Measurements from ENCODE around the gene SPTY2D1. TPM values are rescaled to one million over a fixed set of nuclear protein-coding genes. Genes with fewer than 3 reads are reported as not detected.
A peak's percentile ranks its signal among the peaks of the same experiment; 100 is the strongest.
"Not testable (repeated sequence)": the region's sequence is repeated elsewhere in the genome, so short reads cannot be mapped to it uniquely, and the experiment has no call there.

SPTY2D1 gene, protein sequence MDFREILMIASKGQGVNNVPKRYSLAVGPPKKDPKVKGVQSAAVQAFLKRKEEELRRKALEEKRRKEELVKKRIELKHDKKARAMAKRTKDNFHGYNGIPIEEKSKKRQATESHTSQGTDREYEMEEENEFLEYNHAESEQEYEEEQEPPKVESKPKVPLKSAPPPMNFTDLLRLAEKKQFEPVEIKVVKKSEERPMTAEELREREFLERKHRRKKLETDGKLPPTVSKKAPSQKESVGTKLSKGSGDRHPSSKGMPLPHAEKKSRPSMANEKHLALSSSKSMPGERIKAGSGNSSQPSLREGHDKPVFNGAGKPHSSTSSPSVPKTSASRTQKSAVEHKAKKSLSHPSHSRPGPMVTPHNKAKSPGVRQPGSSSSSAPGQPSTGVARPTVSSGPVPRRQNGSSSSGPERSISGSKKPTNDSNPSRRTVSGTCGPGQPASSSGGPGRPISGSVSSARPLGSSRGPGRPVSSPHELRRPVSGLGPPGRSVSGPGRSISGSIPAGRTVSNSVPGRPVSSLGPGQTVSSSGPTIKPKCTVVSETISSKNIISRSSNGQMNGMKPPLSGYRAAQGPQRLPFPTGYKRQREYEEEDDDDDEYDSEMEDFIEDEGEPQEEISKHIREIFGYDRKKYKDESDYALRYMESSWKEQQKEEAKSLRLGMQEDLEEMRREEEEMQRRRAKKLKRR
- polyA plus RNA-seq (ENCODE audit: insufficient read length): 12.9 TPM

DNA sequence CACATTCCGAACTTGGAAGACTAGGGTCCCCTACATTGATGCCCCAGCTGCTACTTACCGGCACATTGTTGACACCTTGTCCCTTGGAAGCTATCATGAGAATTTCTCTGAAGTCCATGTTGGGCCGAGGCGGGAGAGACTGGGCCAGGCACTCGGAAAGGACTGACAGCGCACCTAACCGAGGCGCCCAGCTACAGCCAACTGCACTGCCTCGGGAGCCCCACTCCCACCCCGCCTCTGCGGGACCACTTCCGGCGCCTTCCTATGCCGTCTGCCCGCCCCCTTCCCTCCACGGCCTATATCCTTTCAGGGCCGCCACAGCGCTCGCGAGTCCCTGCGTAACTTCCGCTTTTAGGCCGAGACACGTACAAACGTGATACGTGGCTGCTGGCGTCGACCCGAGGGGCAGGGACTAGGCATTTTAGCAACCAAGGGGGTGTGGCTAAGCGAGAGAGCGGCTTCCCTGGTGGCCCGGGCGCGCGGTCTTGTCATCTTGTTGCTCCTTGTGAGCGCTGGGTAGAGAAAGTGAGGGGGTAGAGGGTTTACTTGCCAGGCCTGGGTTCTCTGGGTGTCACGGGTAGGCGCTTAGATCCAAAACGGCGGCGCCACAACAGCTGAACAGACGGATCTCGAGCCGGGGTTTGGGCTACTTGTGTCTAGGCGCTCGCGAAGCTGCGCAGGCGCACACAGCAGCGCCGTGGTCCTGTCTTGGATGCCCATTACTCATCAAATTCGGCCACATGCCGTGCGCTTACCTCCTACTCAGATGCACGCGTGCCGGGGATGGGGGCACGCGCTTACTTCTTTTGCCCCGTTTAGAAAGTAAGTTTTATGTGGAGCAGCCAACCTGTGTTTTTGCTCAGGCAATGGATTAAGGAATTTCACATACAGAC, at the start of gene SPTY2D1:
Gene SPTY2D1, minus strand, starts transcription at position 203 of the 893 bp plus-strand sequence. Its CDS starts 85 bp downstream, at position 118.
- peak; percentile 100 for DNase-seq

DNA sequence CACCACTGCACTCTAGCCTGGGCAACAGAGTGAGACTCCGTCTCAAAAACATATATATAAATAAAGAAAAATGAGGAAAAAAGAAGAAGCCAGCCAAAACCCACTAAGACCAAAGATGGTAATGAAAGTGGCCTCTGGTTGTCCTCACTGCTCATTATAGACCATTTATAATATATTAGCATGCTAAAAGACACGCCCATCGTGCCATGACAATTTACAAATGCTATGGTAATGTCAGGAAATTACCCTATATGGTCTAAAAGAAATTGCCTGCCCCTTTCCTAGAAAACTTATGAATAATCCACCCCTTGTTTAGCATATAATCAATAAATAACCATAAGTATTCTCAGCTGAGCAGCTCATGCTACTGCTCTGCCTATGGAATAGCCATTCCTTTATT, 48.3 kb upstream of the SPTY2D1 start:
- DNase-seq: no peak

DNA sequence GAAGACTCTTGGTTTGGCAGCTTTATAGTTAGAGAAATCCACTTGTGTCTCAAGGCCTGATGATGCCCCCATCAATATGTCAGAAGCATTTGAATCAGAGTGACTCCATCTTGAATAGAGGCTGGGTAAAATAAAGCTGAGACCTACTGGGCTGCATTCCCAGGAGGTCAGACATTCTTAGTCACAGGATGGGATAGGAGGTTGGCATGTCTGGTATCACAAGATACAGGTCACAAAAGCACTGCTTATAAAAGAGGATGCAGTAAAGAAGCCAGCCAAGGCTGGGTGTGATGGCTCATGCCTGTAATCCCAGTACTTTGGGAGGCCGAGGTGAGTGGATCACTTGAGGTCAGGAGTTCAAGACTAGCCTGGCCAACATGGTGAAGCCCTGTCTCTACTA, 47.8 kb upstream of the SPTY2D1 start:
- not testable (repeated sequence) for DNase-seq

DNA sequence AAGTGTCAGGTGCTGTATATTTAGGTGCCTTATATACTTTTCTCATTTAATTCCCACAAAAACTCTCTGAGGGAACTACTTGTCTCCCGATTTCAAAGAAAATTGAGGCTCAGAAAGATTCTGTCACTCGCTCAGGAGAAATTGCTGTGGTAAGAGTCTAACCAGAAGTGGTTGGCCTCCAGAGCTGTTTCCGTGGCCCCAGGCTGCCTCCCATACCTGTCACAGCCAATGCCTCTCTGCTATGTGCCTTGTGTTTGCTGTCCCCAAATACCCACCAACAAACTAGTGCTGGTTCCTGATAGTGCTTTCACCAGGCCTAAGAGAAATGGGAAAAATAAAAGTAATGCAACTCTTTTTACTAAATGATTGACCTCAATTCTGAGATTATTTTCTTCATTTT, 43.4 kb upstream of the SPTY2D1 start:
- DNase-seq: no peak

DNA sequence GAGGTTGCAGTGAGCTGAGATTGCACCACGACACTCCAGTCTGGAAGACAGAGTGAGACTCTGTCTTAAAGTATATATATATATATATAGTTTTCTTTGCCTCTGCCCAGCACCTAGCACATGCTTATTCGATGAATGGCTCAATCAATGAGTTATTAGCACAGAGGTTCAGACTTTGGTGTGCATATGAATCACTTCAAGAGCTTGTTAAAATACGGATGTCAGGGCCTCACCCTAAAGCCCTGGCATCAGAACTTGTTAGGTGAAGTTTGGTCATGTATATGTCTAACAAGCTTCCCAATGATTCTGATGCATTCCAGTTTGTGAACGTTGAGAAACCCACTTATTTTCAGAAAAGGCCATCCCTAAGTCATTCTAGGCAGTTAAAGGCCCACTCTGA, 42.7 kb upstream of the SPTY2D1 start:
- no peak for DNase-seq

DNA sequence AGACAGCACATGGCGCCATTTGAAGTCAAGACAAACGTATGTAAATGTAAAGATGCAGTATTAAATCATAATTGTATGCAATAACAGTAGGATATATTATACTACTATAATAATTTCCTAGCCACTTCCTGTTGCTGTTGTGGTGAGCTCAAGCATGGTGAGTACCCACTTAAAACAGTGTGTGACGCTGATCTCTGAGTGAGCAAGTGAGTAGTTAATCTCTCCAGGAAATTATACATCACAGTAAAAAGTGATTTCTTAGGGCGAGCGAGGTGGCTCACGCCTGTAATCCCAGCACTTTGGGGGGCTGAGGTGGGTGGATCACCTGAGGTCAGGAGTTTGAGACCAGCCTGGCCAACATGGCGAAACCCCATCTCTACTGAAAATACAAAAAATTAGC, 38.1 kb upstream of the SPTY2D1 start:
- not testable (repeated sequence) for DNase-seq

DNA sequence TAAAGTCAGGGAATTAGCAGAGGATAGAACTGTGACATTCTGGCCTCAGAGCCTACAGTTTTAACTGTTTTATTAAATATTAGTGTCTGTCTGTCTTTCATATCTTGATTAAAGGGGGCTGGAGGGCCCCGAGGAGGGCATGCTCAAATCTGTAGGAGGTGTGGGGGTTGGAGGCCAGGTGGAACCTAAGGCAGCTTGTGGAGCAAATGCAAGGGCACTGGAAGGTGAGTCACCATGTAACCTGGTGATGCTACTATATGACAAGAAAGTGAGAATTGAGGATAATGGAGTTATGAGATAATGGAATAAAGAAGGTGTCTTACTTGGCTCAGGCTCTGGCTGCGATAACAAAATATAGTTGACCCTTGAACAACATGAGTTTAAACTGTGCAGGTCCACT, 37.1 kb upstream of the SPTY2D1 start:
- DNase-seq: no peak

DNA sequence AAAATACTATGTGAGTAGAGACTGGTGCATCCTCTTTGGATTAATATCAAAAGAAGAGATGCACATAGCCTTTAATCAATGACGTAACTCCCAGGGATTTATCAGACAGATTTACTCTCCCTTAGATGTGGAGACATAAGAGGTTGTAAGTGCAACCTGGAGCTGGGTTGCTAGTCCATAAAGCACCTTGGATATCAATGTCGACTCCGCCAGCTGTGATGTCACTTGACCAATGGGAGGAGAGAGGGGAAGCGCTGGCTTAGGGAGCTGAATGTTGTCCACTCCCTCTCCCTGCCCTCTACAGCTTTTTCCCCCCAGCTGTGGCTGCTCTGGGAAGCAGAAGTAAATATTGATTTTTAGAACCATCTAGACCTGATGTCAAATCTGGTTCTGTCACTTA, 35.6 kb upstream of the SPTY2D1 start:
- DNase-seq: no peak

DNA sequence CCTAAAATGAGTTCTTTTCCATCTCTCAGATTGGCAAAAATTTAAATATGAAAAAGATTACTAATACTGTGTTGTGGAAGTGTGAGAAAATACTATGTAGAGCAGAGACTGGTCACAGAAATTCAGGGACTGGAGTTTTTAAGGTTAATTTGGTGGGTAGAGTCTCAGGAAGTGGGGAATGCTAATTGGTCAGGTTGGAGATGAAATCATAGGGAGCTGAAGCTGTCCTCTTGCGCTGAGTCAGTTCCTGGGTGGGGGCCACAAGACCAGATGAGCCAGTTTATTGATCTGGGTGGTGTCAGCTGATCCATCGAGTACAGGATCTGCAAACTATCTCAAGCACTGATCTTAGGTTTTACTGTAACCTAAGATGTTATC, 35.1 kb upstream of the SPTY2D1 start:
- no peak for DNase-seq

DNA sequence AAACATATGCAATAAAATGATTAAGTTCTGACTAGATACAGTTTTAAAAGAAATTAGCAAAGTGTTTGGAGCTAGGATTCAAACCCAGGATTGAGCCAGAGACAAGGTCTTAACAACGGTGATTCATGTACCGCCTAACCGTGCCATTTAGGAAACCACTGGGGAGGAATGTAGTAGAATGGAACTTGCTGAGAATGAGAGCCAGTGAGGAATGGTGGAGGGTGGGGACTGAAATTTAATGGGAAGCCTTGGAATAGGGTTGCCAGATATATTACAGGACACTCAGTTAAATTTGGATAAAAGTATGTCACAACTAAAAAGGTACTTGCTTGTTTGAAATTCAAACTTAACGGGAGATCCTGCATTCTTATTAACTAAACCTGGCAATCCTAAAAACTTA, 34.0 kb upstream of the SPTY2D1 start:
- DNase-seq: no peak

DNA sequence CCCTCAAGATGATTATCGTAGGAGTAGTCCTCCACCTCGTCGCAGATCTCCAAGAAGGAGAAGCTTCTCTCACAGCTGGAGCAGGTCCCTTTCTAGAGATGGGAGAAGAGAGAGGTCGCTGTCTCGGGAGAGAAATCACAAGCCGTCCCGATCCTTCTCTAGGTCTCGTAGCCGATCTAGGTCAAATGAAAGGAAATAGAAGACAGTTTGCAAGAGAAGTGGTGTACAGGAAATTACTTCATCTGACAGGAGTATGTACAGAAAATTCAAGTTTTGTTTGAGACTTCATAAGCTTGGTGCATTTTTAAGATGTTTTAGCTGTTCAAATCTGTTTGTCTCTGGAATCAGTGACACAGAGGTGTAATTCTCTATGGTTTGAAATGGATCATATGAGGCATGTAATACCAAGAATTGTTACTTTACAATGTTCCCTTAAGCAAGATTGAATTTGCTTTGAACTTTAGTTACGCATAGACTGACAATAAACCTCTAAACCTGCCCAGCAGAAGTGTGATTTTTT, 31.3 kb upstream of the SPTY2D1 start:
- DNase-seq: not testable (repeated sequence)

DNA sequence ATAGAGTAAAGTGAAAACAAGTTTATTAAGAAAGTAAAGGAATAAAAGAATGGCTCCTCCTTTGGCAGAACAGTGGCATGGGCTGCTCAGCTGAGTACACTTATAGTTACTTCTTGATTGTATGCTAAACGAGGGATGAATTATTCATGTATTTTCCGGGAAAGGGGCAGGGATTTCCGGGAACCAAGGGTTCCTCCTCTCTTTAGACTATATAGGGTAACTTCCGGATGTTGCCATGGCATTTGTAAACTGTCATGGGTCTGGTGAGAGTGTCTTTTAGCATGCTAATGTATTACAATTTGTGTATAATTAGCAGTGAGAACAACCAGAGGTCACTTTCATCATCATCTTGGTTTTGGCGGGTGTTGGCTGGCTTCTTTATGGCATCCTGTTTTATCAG, 23.5 kb upstream of the SPTY2D1 start:
- DNase-seq: no peak

DNA sequence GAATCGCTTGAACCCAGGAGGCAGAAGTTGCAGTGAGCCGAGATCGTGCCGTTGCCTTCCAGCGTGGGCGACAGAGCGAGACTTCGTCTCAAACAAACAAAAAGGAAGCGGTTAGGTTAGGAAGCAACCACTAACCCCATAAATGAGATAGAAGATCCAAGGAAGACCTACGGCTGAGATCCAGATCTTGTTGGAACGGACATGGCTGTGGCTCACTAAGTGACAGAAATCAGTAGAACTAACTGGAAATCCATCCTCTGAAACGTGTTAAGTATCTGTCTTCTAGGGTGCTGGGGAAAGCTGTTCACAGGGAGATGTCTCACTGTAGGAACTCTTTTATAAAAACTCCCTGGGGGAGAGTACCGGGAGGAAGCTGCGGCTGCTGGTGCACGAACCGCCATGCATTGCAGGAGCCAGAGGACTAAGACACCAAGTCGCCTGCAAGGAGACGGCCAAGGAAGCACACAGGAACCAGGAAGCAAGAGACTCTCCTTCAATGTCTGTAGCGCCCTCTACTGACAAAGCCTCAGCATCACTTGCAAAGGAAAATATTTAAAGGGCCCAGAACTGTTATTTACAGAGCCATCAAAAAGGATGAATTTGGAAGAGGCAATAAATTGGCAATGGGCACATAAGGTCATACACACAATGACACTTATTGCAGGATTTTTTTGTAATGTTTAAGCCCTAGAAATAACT, 16.9 kb upstream of the SPTY2D1 start:
- DNase-seq: no peak

DNA sequence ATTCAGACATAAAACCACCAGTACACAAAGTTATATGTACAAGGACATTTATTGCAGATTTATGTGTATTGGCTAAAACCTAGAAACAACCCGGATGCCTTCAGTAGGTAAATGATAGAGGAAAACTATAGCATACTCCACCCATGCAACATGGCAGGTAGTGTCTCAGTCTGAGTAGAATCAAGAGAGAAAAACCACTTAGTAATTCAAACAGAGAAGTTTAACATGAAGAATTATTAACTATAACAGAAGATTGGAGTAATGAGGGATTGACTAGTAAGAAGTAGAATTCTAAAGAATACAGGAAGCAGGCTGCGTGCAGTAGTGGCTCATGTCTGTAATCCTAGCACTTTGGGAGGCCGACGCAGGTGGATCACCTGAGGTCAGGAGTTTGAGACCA, 16.2 kb upstream of the SPTY2D1 start:
- DNase-seq: no peak

DNA sequence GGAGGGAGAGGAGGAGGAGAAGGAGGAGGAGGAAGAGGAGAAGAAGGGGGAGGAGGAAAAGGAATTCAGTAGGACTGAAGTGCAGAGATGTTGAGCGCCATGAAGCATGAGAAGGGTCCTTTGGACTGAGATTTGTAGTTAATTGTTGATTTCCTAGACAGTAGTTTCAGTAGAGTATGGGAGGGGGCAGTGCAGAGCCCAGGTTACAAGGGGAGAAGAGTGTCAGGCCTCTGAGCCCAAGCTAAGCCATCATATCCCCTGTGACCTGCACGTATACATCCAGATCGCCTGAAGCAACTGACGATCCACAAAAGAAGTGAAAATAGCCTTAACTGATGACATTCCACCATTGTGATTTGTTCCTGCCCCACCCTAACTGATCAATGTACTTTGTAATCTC, 8.9 kb upstream of the SPTY2D1 start:
- not testable (repeated sequence) for DNase-seq

DNA sequence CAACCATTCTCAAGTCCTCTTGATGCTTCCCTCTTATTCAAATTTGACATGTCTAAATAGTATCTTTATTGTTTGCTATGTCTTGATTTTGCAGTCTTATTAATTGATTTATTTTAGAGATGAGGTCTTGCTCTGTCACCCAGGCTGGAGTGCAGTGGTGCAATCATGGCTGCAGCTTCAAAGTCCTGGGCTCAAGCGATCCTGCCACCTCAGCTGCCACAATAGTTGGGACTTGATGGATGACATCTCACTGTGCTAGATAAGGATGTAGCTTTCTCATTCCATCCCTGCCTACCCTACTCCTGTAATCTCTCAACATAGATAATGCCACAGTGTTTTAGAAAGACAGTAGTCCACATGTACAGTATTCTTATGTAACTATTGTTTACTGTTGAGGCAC, 7.5 kb upstream of the SPTY2D1 start:
- DNase-seq: no peak

DNA sequence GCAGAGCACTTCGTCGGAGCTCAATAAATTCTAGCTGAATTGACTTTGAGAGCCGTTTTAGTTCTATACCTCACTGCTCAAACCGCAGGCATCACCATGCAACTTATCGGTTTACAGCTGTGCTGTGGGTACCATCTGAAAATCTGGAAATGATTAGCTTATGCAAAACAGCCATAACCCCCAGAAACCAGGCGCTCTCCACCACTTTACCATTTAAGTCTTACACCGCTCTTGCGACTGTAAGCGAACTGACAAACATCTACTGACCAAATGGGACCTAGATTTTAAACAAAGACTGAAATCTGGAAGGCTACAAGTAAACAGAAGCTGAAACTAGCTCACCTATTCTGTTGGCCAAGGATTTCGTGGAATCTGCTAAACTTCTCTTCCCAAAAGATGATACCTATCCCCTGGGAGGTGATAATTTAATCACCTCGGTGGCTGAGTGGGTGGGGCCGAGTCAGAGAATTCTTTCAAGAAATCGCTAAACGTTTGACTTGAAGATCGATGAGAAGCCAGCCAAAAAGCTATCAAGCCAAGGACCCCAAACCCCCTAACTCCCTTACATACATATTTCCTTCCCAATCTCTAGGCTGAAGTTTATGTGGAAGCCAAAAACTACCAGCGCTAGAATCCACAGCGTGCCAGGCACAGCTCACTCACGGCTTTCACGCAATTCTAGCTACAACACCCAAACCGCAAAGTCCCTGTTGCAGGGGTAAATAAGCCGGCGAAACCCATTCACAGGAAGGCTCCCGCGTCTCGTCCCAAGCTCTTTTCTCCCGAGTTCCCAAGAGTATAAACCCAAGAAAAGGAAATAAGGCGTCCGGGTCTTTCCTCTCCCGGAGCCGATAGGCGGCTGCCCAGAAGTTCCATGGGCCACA, 644 bp downstream of the SPTY2D1 start:
- no peak for DNase-seq

DNA sequence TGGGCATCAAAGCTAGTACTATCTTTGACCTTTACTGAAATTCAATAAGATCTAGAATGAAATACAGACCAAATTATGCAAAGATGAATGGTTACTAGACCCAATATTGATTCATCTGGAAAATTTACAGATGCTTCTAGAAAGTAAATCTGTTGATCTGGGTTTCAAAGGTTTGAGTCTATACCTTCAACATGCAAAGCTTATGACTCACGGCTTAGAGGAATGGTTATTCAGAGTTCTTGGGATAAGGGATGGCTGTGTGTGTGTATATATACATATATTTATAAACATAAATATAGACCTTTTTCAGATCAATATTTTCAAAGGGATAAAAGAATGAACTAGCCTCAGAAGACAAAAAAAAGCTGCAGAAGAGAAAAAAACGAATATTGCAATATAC, 1.3 kb downstream of the SPTY2D1 start:
- no peak for DNase-seq

DNA sequence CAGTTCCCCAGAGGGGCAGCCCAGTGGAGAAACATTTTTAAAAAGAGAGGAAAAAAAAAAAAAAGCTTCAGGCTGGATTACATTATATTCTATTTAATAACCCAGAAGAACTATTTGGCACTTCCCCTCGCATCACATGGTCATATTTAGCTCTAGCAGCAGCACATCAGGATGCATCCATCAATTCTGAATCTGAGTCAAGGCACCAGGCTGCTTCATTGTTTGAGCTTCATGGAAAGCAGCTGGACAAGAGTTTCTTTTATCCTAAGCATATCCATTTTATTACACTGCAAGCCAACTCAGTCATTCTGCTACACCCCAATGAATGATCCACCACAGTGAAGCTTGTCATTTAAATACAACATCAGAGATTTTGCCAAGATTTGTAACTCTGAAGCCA, 10.0 kb downstream of the SPTY2D1 start:
- no peak for DNase-seq

DNA sequence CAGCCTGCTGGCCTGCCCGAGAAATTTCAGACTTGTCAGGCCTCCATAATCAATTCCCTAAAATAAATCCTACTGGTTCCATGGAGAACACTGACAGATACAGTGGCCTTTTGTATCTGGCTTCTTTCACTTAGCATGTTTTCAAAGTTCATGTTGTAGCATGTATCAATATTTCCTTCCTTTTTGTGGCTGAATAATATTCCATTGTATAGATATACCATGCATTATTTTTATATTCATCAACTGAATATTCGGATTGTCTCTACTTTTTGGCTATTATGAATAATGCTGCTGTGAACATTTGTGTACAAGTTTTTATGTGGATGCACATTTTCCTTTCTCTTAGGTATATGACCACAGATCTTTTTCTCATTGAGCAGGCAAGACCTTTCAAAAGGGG, 10.4 kb downstream of the SPTY2D1 start:
- DNase-seq: no peak

DNA sequence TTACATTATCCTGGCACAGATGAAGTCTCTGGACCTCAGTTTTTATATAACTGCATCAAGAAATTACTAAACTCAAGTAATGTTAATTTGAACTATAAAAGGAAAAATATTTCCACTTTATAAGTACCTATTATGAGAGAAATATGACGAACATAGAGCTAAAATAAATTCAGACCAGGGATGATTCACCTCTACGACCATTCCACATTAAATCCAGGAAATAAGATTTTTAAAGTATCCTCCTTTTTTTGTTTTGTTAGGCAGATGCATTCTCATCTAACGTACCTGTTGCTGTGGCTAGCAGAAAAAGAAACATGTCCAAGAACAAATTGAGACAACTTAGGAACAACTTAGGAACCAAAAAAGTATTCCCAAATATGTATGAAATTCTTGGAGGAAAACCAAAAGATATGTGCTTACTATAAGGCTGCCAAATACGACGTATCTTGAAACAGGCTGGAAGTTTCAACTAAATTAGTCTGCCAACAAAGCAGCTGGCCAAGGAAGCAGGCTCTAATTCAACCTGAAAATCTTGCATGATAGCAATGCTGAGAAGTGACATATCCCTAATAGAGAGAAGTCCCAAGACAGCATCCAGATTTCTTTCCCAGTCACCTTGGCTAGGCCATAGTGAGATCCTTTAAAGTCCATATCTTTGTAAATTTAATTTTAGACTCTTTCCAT, 15.7 kb downstream of the SPTY2D1 start:
- DNase-seq: no peak

All from hindlimb muscle (tissue), 1 donor.